ENCODE data around the gene HOXC6. TPM values are rescaled to one million over a fixed set of nuclear protein-coding genes. Genes with fewer than 3 reads are reported as not detected.

HOXC6 gene
- total and polyA plus RNA-seq, 2 donors (not counting 3 experiments of a cell fraction or from before 2014, with no cell fraction given): 0.58 to 0.72 TPM

DNA sequence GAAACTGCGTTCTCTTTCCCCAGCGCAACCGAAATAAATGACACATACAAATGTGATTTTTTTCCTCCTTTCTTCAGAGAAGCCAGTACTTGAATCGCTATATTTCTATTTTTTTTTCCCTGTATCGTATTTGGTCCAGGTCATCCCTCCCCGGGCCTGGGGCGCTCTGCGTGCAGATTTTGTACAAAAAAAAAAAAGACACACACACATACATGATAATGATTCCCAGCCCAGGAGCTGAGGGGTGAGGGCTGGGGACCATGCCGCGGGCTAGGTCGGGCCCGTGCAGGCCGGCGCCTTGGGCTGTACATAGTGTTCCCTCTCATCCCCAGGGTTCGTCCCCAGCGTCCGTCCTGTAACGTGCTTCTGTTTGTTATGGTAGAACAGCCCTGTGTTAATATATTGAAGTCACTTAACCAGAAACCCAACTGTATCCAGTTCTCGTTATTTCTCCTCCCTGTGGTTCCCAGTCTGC lies 25.3 kb upstream of the HOXC6 start:
- H3K36me3 ChIP-seq (ENCODE audit: control insufficient read depth in 2 of 2, extremely low read depth in 1 of 2, insufficient read depth in 2 of 2, low read length in 2 of 2): no peaks in the 10 kb centered on the region
- no peaks in the 10 kb centered on the region for H3K9me3 ChIP-seq (replicated peaks; ENCODE audit: control insufficient read depth, insufficient read depth, low read length)
- H3K4me1 ChIP-seq (ENCODE audit: control insufficient read depth, extremely low read depth, insufficient read depth, low read length): no peaks in the 10 kb centered on the region
- no peak overlapping the region for H2AFZ ChIP-seq (ENCODE audit: low read depth, low read length)
- CTCF ChIA-PET: interaction anchor here (0.8 to 17.0 kb wide), 3 partner anchors 193 to 205 kb away, joined by 3 to 616 read pairs (median 235); partner anchors contain the start of gene SMUG1
- TF ChIP-seq POLR2AphosphoS5 (IDR thresholded peaks at IDR 0.05; ENCODE audit: insufficient read depth, low read depth, low read length): no peak
- TF ChIP-seq MYC (IDR thresholded peaks at IDR 0.05; ENCODE audit: low read depth, low read length): no peak
- no peak for TF ChIP-seq POLR2A (IDR thresholded peaks at IDR 0.05; ENCODE audit: low read depth, low read length)
- TF ChIP-seq, protein P1, sequence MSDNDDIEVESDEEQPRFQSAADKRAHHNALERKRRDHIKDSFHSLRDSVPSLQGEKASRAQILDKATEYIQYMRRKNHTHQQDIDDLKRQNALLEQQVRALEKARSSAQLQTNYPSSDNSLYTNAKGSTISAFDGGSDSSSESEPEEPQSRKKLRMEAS (IDR thresholded peaks at IDR 0.05; ENCODE audit: insufficient read depth, insufficient read length): no peak
- TF ChIP-seq, protein P2, sequence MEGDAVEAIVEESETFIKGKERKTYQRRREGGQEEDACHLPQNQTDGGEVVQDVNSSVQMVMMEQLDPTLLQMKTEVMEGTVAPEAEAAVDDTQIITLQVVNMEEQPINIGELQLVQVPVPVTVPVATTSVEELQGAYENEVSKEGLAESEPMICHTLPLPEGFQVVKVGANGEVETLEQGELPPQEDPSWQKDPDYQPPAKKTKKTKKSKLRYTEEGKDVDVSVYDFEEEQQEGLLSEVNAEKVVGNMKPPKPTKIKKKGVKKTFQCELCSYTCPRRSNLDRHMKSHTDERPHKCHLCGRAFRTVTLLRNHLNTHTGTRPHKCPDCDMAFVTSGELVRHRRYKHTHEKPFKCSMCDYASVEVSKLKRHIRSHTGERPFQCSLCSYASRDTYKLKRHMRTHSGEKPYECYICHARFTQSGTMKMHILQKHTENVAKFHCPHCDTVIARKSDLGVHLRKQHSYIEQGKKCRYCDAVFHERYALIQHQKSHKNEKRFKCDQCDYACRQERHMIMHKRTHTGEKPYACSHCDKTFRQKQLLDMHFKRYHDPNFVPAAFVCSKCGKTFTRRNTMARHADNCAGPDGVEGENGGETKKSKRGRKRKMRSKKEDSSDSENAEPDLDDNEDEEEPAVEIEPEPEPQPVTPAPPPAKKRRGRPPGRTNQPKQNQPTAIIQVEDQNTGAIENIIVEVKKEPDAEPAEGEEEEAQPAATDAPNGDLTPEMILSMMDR (IDR thresholded peaks at IDR 0.05; ENCODE audit: extremely low read depth in 1 of 2, insufficient read depth in 1 of 2, low read depth in 1 of 2, low read length in 2 of 2): no peak
- no peak for TF ChIP-seq EZH2 (IDR thresholded peaks at IDR 0.05; ENCODE audit: borderline replicate concordance, low read depth, low read length, severe bottlenecking)
- TF ChIP-seq FOS (IDR thresholded peaks at IDR 0.05; ENCODE audit: borderline replicate concordance, insufficient read depth, low read length): no peak
- TF ChIP-seq JUN (IDR thresholded peaks at IDR 0.05; ENCODE audit: borderline replicate concordance, insufficient read depth, insufficient read length, low read depth): no peak
- no peak for TF ChIP-seq GATA2 (IDR thresholded peaks at IDR 0.05; ENCODE audit: insufficient read depth, insufficient read length, low read depth, low read length)
- POLR2A ChIA-PET: no interaction called here
- H3K4me3 ChIP-seq (replicated peaks in 1 of 3; ENCODE audit: insufficient read depth in 1 of 3, low read depth in 1 of 3, low read length in 3 of 3): no peak overlapping the region
- H3K4me2 ChIP-seq (ENCODE audit: insufficient read depth, low read length): no peak overlapping the region
- H4K20me1 ChIP-seq (replicated peaks; ENCODE audit: control insufficient read depth, extremely low read depth, insufficient read depth, low read length): no peaks in the 10 kb centered on the region
- no peak overlapping the region for H3K27ac ChIP-seq (ENCODE audit: insufficient read depth, low read depth, low read length)
- no peaks in the 10 kb centered on the region for H3K79me2 ChIP-seq (ENCODE audit: control insufficient read depth, insufficient read depth, low read length)
- dilution Hi-C loops (cut with MboI; ENCODE audit: extremely low pct_ligation_motif_present, low sequenced_read_pairs) (no loop called here), intact Hi-C loops (cut with micrococcal nuclease) (loop anchor here (10.0 kb wide), 1 partner anchor 362 kb away; the partner anchor contains the start of gene GPR84)
- no peaks in the 10 kb centered on the region for H3K9me1 ChIP-seq (replicated peaks; ENCODE audit: control insufficient read depth, extremely low read depth, insufficient read depth, low read length)
- DNase-seq (ENCODE audit: low read depth, low spot score) (no peak), FAIRE-seq (no peak)
- BruUV-seq (replicated peaks): no TSS peak
- H3K9ac ChIP-seq (replicated peaks; ENCODE audit: extremely low read depth, insufficient read depth, low read length): no peak overlapping the region
- peaks cover 78 to 95% of the 10 kb centered on the region in 2 experiments for H3K27me3 ChIP-seq (ENCODE audit: control insufficient read depth in 2 of 2, insufficient read depth in 2 of 2, low read length in 2 of 2)
